HEK293T (cell line): ENCODE measurements around the gene NAMPT.
"Not testable (repeated sequence)": the region's sequence is repeated elsewhere in the genome, so short reads cannot be mapped to it uniquely, and the experiment has no call there.

ENCODE experiments used
- CTCF ChIA-PET: fragments of 350-600 bp; formaldehyde crosslinking; extraction: SDS; loops from one replicate; lab custom pipeline; 2021; ENCODE audit warnings: antibody characterized with exemption, inconsistent platforms; lab: Yijun Ruan, JAX
- POLR2A ChIA-PET: fragments of 350-600 bp; formaldehyde crosslinking; extraction: SDS; loops from one replicate; lab custom pipeline; 2020; ENCODE audit warnings: antibody characterized with exemption, inconsistent platforms; lab: Yijun Ruan, JAX
- DNase-seq: peaks from one replicate; pipeline ENCODE4 v3.0.0; 2012; ENCODE audit warnings: mixed read lengths; ENCODE audit errors: extremely low spot score
- ARNT ChIP-seq: fragments of 450-650 bp; IDR thresholded peaks from 2 replicates; pipeline ENCODE4 v1.6.1; 2017; ENCODE audit warnings: mild to moderate bottlenecking
- BHLHE40 ChIP-seq: fragments of 450-650 bp; IDR thresholded peaks from 2 replicates; pipeline ENCODE4 v1.6.1; 2016; ENCODE audit warnings: mild to moderate bottlenecking, moderate library complexity, borderline replicate concordance
- CTBP1 ChIP-seq: fragments of 450-650 bp; IDR thresholded peaks from 2 replicates; pipeline ENCODE4 v1.6.1; 2016; ENCODE audit warnings: borderline replicate concordance
- ELF4 ChIP-seq: fragments of 450-650 bp; IDR thresholded peaks from 2 replicates; pipeline ENCODE4 v1.6.1; 2017; ENCODE audit warnings: antibody characterized with exemption
- FOXA1 ChIP-seq: fragments of 450-650 bp; IDR thresholded peaks from 2 replicates; pipeline ENCODE4 v1.6.1; 2016; ENCODE audit warnings: mild to moderate bottlenecking
- FOXK2 ChIP-seq: fragments of 450-650 bp; IDR thresholded peaks from 2 replicates; pipeline ENCODE4 v1.6.1; 2016; ENCODE audit warnings: mild to moderate bottlenecking
- FOXM1 ChIP-seq: fragments of 450-650 bp; IDR thresholded peaks from 2 replicates; pipeline ENCODE4 v1.6.1; 2017; ENCODE audit warnings: mild to moderate bottlenecking, borderline replicate concordance
- HDGF ChIP-seq: fragments of 450-650 bp; IDR thresholded peaks from 2 replicates; pipeline ENCODE4 v1.6.1; 2017; ENCODE audit warnings: antibody characterized with exemption, borderline replicate concordance
- L3MBTL2 ChIP-seq: fragments of 450-650 bp; conservative IDR thresholded peaks from 2 replicates; pipeline ENCODE4 v1.6.1; 2016; ENCODE audit warnings: mild to moderate bottlenecking
- LEF1 ChIP-seq: fragments of 450-650 bp; IDR thresholded peaks from 2 replicates; pipeline ENCODE4 v1.6.1; 2017; ENCODE audit warnings: mild to moderate bottlenecking, borderline replicate concordance
- NFRKB ChIP-seq: fragments of 450-650 bp; IDR thresholded peaks from 2 replicates; pipeline ENCODE4 v1.6.1; 2016; ENCODE audit warnings: mild to moderate bottlenecking, moderate library complexity
- SP1 ChIP-seq: fragments of 450-650 bp; IDR thresholded peaks from 2 replicates; pipeline ENCODE4 v1.6.1; 2017
- SUZ12 ChIP-seq: fragments of 450-650 bp; IDR thresholded peaks from 2 replicates; pipeline ENCODE4 v1.6.1; 2016; ENCODE audit warnings: mild to moderate bottlenecking
- TARDBP ChIP-seq: fragments of 450-650 bp; IDR thresholded peaks from 2 replicates; pipeline ENCODE4 v1.6.1; 2016
- ZNF384 ChIP-seq: fragments of 450-650 bp; IDR thresholded peaks from 2 replicates; pipeline ENCODE4 v1.6.1; 2016
- TF ChIP-seq, protein P1 (sequence below): fragments of 450-650 bp; IDR thresholded peaks from 2 replicates; pipeline ENCODE4 v1.6.1; 2016

The NAMPT gene

DNA sequence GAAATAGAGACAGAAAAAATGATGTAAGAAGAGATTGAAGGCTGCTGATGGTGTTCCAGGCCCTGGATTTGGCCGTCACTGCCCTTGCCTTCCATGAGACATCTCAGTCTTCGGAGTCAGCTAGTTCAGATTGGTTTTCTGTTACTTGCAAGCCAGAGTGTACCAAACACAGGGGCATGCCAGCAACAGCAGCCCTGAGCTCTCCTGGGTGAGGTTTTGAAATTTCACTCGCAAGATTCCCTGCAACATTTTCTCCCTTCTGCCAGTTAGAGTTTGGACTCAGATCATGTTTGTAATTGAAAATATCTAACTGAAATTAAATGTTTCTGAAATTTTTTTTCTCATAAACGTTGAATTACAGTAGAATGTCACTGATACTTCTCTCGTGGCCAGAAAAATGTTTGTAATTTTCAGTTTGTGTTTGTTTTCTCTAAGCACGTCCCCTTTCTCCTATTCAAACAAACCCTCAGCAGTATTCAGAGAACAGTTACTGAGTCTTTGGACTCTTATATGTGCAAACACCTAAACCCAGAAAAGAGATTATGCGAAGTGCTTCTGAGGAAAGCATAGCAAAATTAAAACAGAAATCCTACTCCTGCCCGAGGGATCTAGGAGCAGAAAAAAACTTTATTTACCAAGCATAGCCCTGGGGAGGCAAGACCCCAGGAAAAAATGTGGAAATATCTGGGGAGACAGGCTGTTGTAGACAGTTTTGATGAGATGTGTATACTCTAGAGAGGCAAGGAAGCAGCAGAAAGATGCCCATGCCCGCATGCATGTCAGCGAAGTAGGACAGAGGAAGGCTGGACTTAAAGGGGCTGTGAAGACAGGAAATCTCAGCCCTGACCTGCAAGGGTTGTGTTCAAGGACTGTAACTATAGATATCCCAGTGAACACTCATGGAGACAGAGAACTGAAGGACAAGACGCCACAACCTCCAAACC lies 43.0 kb upstream of the NAMPT start:
- CTCF ChIA-PET, result interaction anchor here (0.6 kb wide), 1 partner anchor 41 kb away, joined by 5 read pairs; no protein-coding TSS in a partner anchor
- POLR2A ChIA-PET, result no interaction called here
- TF ChIP-seq ARNT (no peak), HDGF (no peak), LEF1 (no peak), SP1 (no peak), TARDBP (no peak), SUZ12 (no peak), FOXA1 (no peak), CTBP1 (no peak), NFRKB (no peak)
- TF ChIP-seq, protein P1, sequence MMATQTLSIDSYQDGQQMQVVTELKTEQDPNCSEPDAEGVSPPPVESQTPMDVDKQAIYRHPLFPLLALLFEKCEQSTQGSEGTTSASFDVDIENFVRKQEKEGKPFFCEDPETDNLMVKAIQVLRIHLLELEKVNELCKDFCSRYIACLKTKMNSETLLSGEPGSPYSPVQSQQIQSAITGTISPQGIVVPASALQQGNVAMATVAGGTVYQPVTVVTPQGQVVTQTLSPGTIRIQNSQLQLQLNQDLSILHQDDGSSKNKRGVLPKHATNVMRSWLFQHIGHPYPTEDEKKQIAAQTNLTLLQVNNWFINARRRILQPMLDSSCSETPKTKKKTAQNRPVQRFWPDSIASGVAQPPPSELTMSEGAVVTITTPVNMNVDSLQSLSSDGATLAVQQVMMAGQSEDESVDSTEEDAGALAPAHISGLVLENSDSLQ, result no peak
- DNase-seq, result no peak

DNA sequence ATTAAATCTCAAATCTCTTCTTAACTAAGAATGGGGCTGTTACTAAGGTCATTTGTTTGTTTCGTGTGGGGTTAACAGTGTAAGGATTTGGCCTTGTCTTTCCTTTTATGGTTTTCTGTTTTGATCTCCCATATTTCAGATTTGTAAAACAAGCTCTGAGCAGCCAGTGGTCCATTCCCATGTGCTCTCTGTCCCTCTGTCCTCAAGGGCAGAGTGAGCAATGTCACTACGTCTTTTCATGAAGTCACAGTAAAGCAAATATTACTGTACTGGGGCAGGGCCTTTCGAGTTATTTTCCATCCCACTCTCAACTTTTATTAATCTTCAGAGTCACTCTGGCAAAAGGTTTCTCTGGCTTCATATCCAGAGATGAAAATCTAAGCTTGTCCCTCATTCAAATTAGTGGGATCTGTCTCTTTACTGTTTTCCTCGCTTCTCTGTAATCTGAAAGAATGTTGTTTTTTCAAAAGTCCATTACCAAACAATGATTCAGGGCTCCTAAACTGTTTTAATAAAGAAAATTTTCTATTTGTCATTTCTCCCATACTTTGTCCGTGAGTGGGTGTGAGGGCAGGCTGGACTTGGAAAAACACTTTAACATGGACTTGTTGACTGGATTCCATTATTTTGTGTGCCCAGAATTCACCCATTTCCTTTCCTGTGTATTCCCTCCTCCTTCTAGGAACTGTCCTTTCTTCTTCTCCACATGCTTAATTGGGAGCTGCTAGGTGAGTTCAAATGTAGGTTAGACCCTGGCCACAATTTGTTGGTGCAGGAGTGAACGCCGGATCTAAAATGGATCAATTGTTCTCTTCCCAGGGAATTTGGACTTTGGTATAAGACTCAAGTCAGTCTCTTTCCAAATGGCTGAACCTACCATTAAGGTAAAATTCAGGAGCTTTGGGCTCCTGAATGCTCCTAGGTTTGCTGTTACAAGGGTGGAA lies 42.1 kb upstream of the NAMPT start:
- CTCF ChIA-PET, result interaction anchor here (0.6 kb wide), 1 partner anchor 40 kb away, joined by 5 read pairs; no protein-coding TSS in a partner anchor
- DNase-seq, result no peak
- POLR2A ChIA-PET, result no interaction called here
- no peak for TF ChIP-seq FOXK2
- no peak for TF ChIP-seq TARDBP
- TF ChIP-seq ELF4, result no peak
- no peak for TF ChIP-seq BHLHE40
- TF ChIP-seq ARNT, result no peak
- TF ChIP-seq FOXA1, result no peak
- TF ChIP-seq SP1, result no peak
- TF ChIP-seq CTBP1, result no peak
- TF ChIP-seq ZNF384, result no peak

DNA sequence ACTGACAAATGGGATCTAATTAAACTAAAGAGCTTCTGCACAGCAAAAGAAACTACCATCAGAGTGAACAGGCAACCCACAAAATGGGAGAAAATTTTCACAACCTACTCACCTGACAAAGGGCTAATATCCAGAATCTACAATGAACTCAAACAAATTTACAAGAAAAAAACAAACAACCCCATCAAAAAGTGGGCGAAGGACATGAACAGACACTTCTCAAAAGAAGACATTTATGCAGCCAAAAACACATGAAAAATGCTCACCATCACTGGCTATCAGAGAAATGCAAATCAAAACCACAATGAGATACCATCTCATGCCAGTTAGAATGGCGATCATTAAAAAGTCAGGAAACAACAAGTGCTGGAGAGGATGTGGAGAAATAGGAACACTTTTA lies 39.7 kb upstream of the NAMPT start:
- CTCF ChIA-PET, POLR2A ChIA-PET: not testable (repeated sequence)

DNA sequence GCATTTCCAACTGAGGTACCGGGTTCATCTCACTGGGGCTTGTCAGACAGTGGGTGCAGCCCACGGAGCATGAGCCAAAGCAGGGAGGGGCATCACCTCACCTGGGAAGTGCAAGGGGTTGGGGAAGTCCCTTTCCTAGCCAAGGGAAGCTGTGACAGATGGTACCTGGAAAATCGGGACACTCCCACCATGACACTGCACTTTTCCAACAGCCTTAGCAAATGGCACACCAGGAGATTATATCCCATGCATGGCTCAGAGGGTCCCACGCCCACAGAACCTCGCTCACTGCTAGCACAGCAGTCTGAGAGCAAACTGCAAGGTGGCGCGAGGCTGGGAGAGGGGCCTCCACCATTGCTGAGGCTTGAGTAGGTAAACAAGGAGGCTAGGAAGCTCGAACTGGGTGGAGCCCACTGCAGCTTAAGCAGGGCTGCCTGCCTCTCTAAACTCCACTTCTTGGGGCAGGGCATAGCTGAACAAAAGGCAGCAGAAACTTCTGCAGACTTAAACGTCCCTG lies 35.5 kb upstream of the NAMPT start:
- DNase-seq, POLR2A ChIA-PET, CTCF ChIA-PET: not testable (repeated sequence)

More for the DNA sequence above, 39.7 kb upstream of the NAMPT start:
- DNase-seq, result not testable (repeated sequence)

DNA sequence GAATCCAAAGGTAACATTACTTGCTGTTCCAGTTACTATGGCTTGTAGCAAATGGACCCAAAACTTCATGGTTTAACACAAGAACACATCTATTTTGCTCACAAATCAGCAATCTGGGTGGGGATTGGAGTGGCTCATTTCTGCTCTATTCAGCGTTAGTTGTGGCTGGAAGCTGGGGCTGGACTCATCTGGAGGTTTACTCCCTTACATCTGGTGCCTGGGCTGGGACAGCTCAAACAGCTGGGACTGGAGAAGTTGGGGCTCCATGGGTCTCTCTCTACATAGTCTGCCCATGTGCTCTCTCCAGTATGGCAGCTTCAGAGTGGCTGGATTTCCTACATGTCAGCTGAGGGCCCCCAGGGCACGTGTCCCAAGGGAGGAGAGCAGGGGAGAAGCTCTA lies 33.7 kb upstream of the NAMPT start:
- no peak for TF ChIP-seq FOXA1
- TF ChIP-seq FOXM1, result no peak
- no peak for TF ChIP-seq ELF4
- TF ChIP-seq BHLHE40, result no peak
- no peak for TF ChIP-seq LEF1
- TF ChIP-seq FOXK2, result no peak
- TF ChIP-seq, protein P1, result no peak
- TF ChIP-seq SUZ12, result no peak
- no peak for TF ChIP-seq CTBP1
- TF ChIP-seq TARDBP, result no peak
- no peak for TF ChIP-seq L3MBTL2
- CTCF ChIA-PET, result no interaction called here
- DNase-seq, result no peak
- POLR2A ChIA-PET, result interaction anchor here (1.7 kb wide), 1 partner anchor 33 kb away, joined by 4 read pairs; the partner anchor contains the start of gene NAMPT

DNA sequence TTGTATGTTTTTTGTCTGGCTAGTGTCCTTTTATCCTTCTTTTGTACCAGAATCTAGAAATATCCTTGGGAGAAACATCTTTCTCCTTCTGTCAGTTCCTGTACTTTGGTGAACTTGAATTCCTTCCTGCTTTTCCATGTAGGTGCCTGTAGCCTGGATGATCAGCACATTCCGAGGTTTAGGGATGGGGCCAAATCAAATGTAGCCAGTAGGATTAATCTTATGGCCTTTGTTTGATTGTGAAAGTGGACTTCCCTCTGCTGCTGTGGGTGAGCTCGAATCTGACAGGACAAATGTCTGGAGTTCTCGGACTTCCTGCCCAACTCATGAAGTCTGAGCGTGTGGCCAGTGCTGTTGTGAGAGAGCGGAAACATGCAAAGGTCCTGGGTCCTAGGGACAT lies 33.2 kb upstream of the NAMPT start:
- CTCF ChIA-PET, result no interaction called here
- no peak for TF ChIP-seq FOXK2
- no peak for TF ChIP-seq ELF4
- POLR2A ChIA-PET, result interaction anchor here (1.7 kb wide), 1 partner anchor 33 kb away, joined by 4 read pairs; the partner anchor contains the start of gene NAMPT
- no peak for DNase-seq

DNA sequence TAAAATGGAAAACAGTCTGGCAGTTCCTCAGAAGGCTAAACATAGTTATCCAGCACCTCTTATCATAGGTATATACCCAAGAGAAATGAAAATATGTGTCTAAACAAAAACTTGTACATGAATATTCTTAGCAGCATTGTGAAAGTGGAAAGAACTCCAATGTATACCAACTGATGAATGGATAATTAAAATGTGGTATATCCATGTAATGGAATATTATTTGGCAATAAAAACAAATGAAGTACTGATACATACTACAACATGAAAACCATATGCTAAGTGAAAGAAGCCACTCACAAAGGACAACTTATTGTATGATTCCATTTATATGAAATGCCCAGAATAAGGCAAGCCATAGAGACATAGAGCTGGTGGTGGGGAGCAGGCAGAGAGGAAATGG lies 32.2 kb upstream of the NAMPT start:
- CTCF ChIA-PET, result no interaction called here
- POLR2A ChIA-PET, result interaction anchor here (1.7 kb wide), 1 partner anchor 32 kb away, joined by 4 read pairs; the partner anchor contains the start of gene NAMPT
- TF ChIP-seq FOXM1, result no peak
- TF ChIP-seq TARDBP, result no peak
- TF ChIP-seq SUZ12, result no peak
- no peak for TF ChIP-seq SP1
- TF ChIP-seq HDGF, result no peak
- TF ChIP-seq LEF1, result no peak
- TF ChIP-seq ZNF384, result no peak
- TF ChIP-seq ELF4, result no peak
- TF ChIP-seq L3MBTL2, result no peak
- no peak for TF ChIP-seq FOXA1
- DNase-seq, result no peak
